Subcutaneous abdominal adipose tissue (tissue), 5 donors: ENCODE measurements around the gene SELENOW.
"Not testable (repeated sequence)": the region's sequence is repeated elsewhere in the genome, so short reads cannot be mapped to it uniquely, and the experiment has no call there.

Experiments used
- H3K27ac ChIP-seq: one replicate; pipeline ENCODE4 v1.7.0; 2013; ENCODE audit warnings: low read depth, mild to moderate bottlenecking, inconsistent platforms, low read length, moderate library complexity
- H3K27me3 ChIP-seq, 5 donors: one replicate each; pipeline ENCODE4 v1.7.0; 2013; ENCODE audit warnings: low read length in 5 of 5, inconsistent platforms in 1 of 5; ENCODE audit not compliant: control insufficient read depth in 5 of 5, insufficient read depth in 4 of 5
- H3K36me3 ChIP-seq, 5 donors: one replicate each; pipeline ENCODE4 v1.7.0; 2013; ENCODE audit warnings: low read length in 5 of 5; ENCODE audit not compliant: control insufficient read depth in 5 of 5, insufficient read depth in 5 of 5
- H3K4me1 ChIP-seq, 5 donors: one replicate each; pipeline ENCODE4 v1.7.0; 2013; ENCODE audit warnings: low read length in 5 of 5, mild to moderate bottlenecking in 3 of 5, moderate library complexity in 1 of 5; ENCODE audit not compliant: control insufficient read depth in 5 of 5, insufficient read depth in 5 of 5
- H3K4me3 ChIP-seq, 5 donors: one replicate each; pipeline ENCODE4 v1.7.0; 2013; ENCODE audit warnings: low read length in 5 of 5, low read depth in 1 of 5
- H3K9ac ChIP-seq, 5 donors: one replicate each; pipeline ENCODE4 v1.7.0; 2013; ENCODE audit warnings: low read length in 5 of 5, mild to moderate bottlenecking in 4 of 5, moderate library complexity in 3 of 5
- H3K9me3 ChIP-seq, 5 donors: one replicate each; pipeline ENCODE4 v1.7.0; 2013; ENCODE audit warnings: low read length in 5 of 5; ENCODE audit not compliant: control insufficient read depth in 5 of 5
- donor health status: healthy.
- donor health status: healthy.
- donor health status: healthy.
- donor health status: healthy.
- donor health status: healthy.

Gene SELENOW

GRCh38 chr19:47756627-47756929 lies 21.9 kb upstream of the SELENOW start:
- H3K27ac ChIP-seq: no peak overlapping the region
- no peaks in the 10 kb centered on the region for H3K4me1 ChIP-seq
- H3K9me3 ChIP-seq: no peaks in the 10 kb centered on the region
- no peak overlapping the region for H3K4me3 ChIP-seq
- no peaks in the 10 kb centered on the region for H3K27me3 ChIP-seq
- H3K36me3 ChIP-seq: peaks cover 6 to 75% (median 71%) of the 10 kb centered on the region in 5 donors
- no peak overlapping the region for H3K9ac ChIP-seq

- no peaks in the 10 kb centered on the region for H3K4me1 ChIP-seq
- no peaks in the 10 kb centered on the region for H3K27me3 ChIP-seq
- no peak overlapping the region for H3K4me3 ChIP-seq
- H3K9ac ChIP-seq: no peak overlapping the region
- peaks cover 6 to 71% (median 68%) of the 10 kb centered on the region in 5 donors for H3K36me3 ChIP-seq
- no peak overlapping the region for H3K27ac ChIP-seq
- no peaks in the 10 kb centered on the region for H3K9me3 ChIP-seq
Measured at GRCh38 chr19:47756953-47757608, 21.4 kb upstream of the SELENOW start.

GRCh38 chr19:47757617-47758442 lies 20.7 kb upstream of the SELENOW start:
- H3K9ac ChIP-seq: no peak overlapping the region
- H3K36me3 ChIP-seq: peaks cover 6 to 63% (median 60%) of the 10 kb centered on the region in 5 donors
- peaks cover 0 to 5% (median under 1%) of the 10 kb centered on the region in 5 donors for H3K4me1 ChIP-seq
- H3K27me3 ChIP-seq: no peaks in the 10 kb centered on the region
- H3K27ac ChIP-seq: no peak overlapping the region
- no peaks in the 10 kb centered on the region for H3K9me3 ChIP-seq
- no peak overlapping the region for H3K4me3 ChIP-seq

- Histone ChIP-seq H3K9ac (no peak overlapping the region), H3K27me3 (no peaks in the 10 kb centered on the region), H3K27ac (no peak overlapping the region), H3K36me3 (peaks cover 6 to 57% (median 54%) of the 10 kb centered on the region in 5 donors), H3K9me3 (no peaks in the 10 kb centered on the region), H3K4me1 (peaks cover 0 to 8% (median 2%) of the 10 kb centered on the region in 5 donors), H3K4me3 (no peak overlapping the region)
Measured at GRCh38 chr19:47758443-47758804, 20.1 kb upstream of the SELENOW start.

GRCh38 chr19:47760632-47760999 lies 17.9 kb upstream of the SELENOW start:
- peaks cover 6 to 36% (median 35%) of the 10 kb centered on the region in 5 donors for H3K36me3 ChIP-seq
- H3K4me3 ChIP-seq: no peak overlapping the region
- H3K27ac ChIP-seq: no peak overlapping the region
- no peaks in the 10 kb centered on the region for H3K27me3 ChIP-seq
- no peaks in the 10 kb centered on the region for H3K9me3 ChIP-seq
- peaks cover 0 to 13% (median 4%) of the 10 kb centered on the region in 5 donors for H3K4me1 ChIP-seq
- no peak overlapping the region for H3K9ac ChIP-seq

- no peaks in the 10 kb centered on the region for H3K9me3 ChIP-seq
- H3K9ac ChIP-seq: no peak overlapping the region
- peaks cover 0 to 15% (median 4%) of the 10 kb centered on the region in 5 donors for H3K4me1 ChIP-seq
- H3K4me3 ChIP-seq: no peak overlapping the region
- H3K27ac ChIP-seq: no peak overlapping the region
- H3K27me3 ChIP-seq: no peaks in the 10 kb centered on the region
- H3K36me3 ChIP-seq: peaks cover 6 to 27% (median 25%) of the 10 kb centered on the region in 5 donors
Measured at GRCh38 chr19:47761566-47761965, 16.9 kb upstream of the SELENOW start.

GRCh38 chr19:47762151-47762550 lies 16.4 kb upstream of the SELENOW start:
- H3K36me3 ChIP-seq: peaks cover 6 to 21% (median 20%) of the 10 kb centered on the region in 5 donors
- H3K9ac ChIP-seq: no peak overlapping the region
- no peaks in the 10 kb centered on the region for H3K9me3 ChIP-seq
- H3K27ac ChIP-seq: no peak overlapping the region
- H3K4me1 ChIP-seq: peaks cover 0 to 15% (median 4%) of the 10 kb centered on the region in 5 donors
- no peaks in the 10 kb centered on the region for H3K27me3 ChIP-seq
- H3K4me3 ChIP-seq: no peak overlapping the region

- Histone ChIP-seq H3K27me3 (no peaks in the 10 kb centered on the region), H3K4me3 (no peak overlapping the region), H3K27ac (no peak overlapping the region), H3K4me1 (peaks cover 0 to 15% (median 4%) of the 10 kb centered on the region in 5 donors), H3K9me3 (no peaks in the 10 kb centered on the region), H3K36me3 (peaks cover 6 to 15% (median 13%) of the 10 kb centered on the region in 5 donors), H3K9ac (no peak overlapping the region)
Measured at GRCh38 chr19:47762615-47763308, 15.7 kb upstream of the SELENOW start.

- not testable (repeated sequence) for H3K9ac ChIP-seq, H3K27me3 ChIP-seq, H3K9me3 ChIP-seq, H3K27ac ChIP-seq, H3K4me3 ChIP-seq, H3K36me3 ChIP-seq
- H3K4me1 ChIP-seq: peaks cover 0 to 15% (median 4%) of the 10 kb centered on the region in 5 donors
Measured at GRCh38 chr19:47764705-47765104, 13.8 kb upstream of the SELENOW start.
